SK-N-SH (cell line): Measurements from ENCODE around the gene SAMD5. TPM values are rescaled to one million over a fixed set of nuclear protein-coding genes. Genes with fewer than 3 reads are reported as not detected.

ENCODE experiments used
- CTCF ChIA-PET: fragments of 300-600, 350-600 bp; formaldehyde crosslinking; extraction: SDS; loops from one replicate; lab custom pipeline; 2021; lab: Yijun Ruan, JAX
- POLR2A ChIA-PET: fragments of 350-600 bp; sonication (Branson Sonifier 250); formaldehyde crosslinking; extraction: SDS; loops from one replicate; lab custom pipeline; 2020; ENCODE audit warnings: antibody characterized with exemption, inconsistent platforms; lab: Yijun Ruan, JAX
- DNase-seq: peaks from one replicate; pipeline ENCODE4 v3.0.0; 2012
- H2AFZ ChIP-seq: fragments of 200-600 bp; sonication (generic); 2 replicates; pipeline ENCODE4 v1.8.1; 2016; ENCODE audit warnings: antibody characterized with exemption, mild to moderate bottlenecking, low read depth
- H3F3A ChIP-seq: fragments of 200-600 bp; sonication (generic); replicated peaks from 2 replicates; pipeline ENCODE3; 2016; ENCODE audit warnings: antibody characterized with exemption, mild to moderate bottlenecking; ENCODE audit not compliant: insufficient read depth
- H3K27ac ChIP-seq, 2 experiments: fragments of 200-500 bp in 1 of 2; fragments of 200-600 bp in 1 of 2; sonication (Bioruptor generic) in 1 of 2; sonication (generic), shearing (Covaris generic) in 1 of 2; 2 replicates each; pipeline versions ENCODE4 v1.5.1 to v1.6.1; 2014 to 2016; ENCODE audit warnings: low read depth in 2 of 2, inconsistent platforms in 1 of 2, low read length in 1 of 2, mild to moderate bottlenecking in 1 of 2, mixed read lengths in 1 of 2
- H3K27me3 ChIP-seq: fragments of 200-600 bp; sonication (generic), shearing (Covaris generic); 2 replicates; pipeline ENCODE4 v1.6.1; 2016; ENCODE audit warnings: mixed run types; ENCODE audit not compliant: insufficient read depth
- H3K36me3 ChIP-seq, 2 experiments: fragments of 200-500 bp in 1 of 2; fragments of 200-600 bp in 1 of 2; sonication (Bioruptor generic) in 1 of 2; sonication (generic) in 1 of 2; replicated peaks in 1 of 2; 2 replicates each; pipeline versions ENCODE3 to v1.5.1; 2014 to 2016; ENCODE audit warnings: low read length in 1 of 2, mild to moderate bottlenecking in 1 of 2; ENCODE audit not compliant: insufficient read depth in 2 of 2, control insufficient read depth in 1 of 2
- H3K4me1 ChIP-seq, 2 experiments: fragments of 200-500 bp in 1 of 2; fragments of 200-600 bp in 1 of 2; sonication (Bioruptor generic) in 1 of 2; sonication (generic), shearing (Covaris generic) in 1 of 2; 2 replicates each; pipeline versions ENCODE4 v1.5.1 to v1.6.1; 2014 to 2016; ENCODE audit warnings: low read depth in 1 of 2, low read length in 1 of 2, mixed run types in 1 of 2; ENCODE audit not compliant: insufficient read depth in 2 of 2, control insufficient read depth in 1 of 2
- H3K4me2 ChIP-seq: fragments of 200-600 bp; sonication (generic), shearing (Covaris generic); 2 replicates; pipeline ENCODE4 v1.6.1; 2017; ENCODE audit warnings: mixed run types
- H3K4me3 ChIP-seq, 2 experiments: fragments of 200-500 bp in 1 of 2; fragments of 200-600 bp in 1 of 2; sonication (Bioruptor generic) in 1 of 2; sonication (generic), shearing (Covaris generic) in 1 of 2; 2 replicates each; pipeline versions ENCODE4 v1.5.1 to v1.8.1; 2014 to 2016; ENCODE audit warnings: low read depth in 2 of 2, inconsistent platforms in 1 of 2, low read length in 1 of 2, mild to moderate bottlenecking in 1 of 2, mixed read lengths in 1 of 2, moderate library complexity in 1 of 2
- H3K79me2 ChIP-seq: fragments of 200-600 bp; sonication (generic); 2 replicates; pipeline ENCODE4 v1.8.1; 2017; ENCODE audit warnings: mild to moderate bottlenecking; ENCODE audit not compliant: insufficient read depth
- H3K9ac ChIP-seq: fragments of 200-600 bp; sonication (generic); 2 replicates; pipeline ENCODE4 v1.6.1; 2017; ENCODE audit warnings: mixed run types
- H3K9me2 ChIP-seq: fragments of 200-600 bp; sonication (generic); 2 replicates; pipeline ENCODE4 v1.6.1; 2017; ENCODE audit warnings: mixed run types
- H3K9me3 ChIP-seq: fragments of 200-600 bp; sonication (generic); 2 replicates; pipeline ENCODE4 v1.6.1; 2017; ENCODE audit warnings: mixed run types, mild to moderate bottlenecking, moderate library complexity
- H4K20me1 ChIP-seq: fragments of 200-600 bp; sonication (generic); 2 replicates; pipeline ENCODE4 v1.6.1; 2017; ENCODE audit warnings: mild to moderate bottlenecking, mixed run types; ENCODE audit not compliant: insufficient read depth
- ELF1 ChIP-seq: IDR thresholded peaks from 2 replicates; pipeline ENCODE4 v1.4.0; 2012
- EZH2phosphoT487 ChIP-seq: fragments of 200-600 bp; sonication (generic); IDR thresholded peaks from 2 replicates; pipeline ENCODE4 v1.6.1; 2017; ENCODE audit warnings: low read depth, mixed run types, mild to moderate bottlenecking, antibody characterized with exemption, moderate library complexity, borderline replicate concordance
- FOXJ3 ChIP-seq: sonication (generic); formaldehyde crosslinking; IDR thresholded peaks from 2 replicates; pipeline ENCODE4 v1.5.1; 2020; ENCODE audit warnings: mild to moderate bottlenecking, missing genetic modification reagents
- GABPA ChIP-seq: IDR thresholded peaks from 2 replicates; pipeline ENCODE4 v1.4.0; 2012; ENCODE audit warnings: low read depth, mild to moderate bottlenecking
- GATA2 ChIP-seq: sonication (generic); formaldehyde crosslinking; IDR thresholded peaks from 2 replicates; pipeline ENCODE4 v1.5.0; 2020; ENCODE audit warnings: mild to moderate bottlenecking, missing genetic modification reagents
- JUND ChIP-seq: IDR thresholded peaks from 2 replicates; pipeline ENCODE4 v1.4.0; 2012
- NFIC ChIP-seq: IDR thresholded peaks from 2 replicates; pipeline ENCODE4 v1.4.0; 2012; ENCODE audit warnings: borderline replicate concordance
- SIN3A ChIP-seq: IDR thresholded peaks from 2 replicates; pipeline ENCODE4 v1.6.1; 2012; ENCODE audit warnings: low read depth, mild to moderate bottlenecking, low read length, moderate library complexity, borderline replicate concordance
- SMC3 ChIP-seq: IDR thresholded peaks from 2 replicates; pipeline ENCODE4 v1.6.1; 2012; ENCODE audit warnings: low read depth, low read length, improper control_type of control experiment
- TEAD4 ChIP-seq: IDR thresholded peaks from 2 replicates; pipeline ENCODE4 v1.4.0; 2012; ENCODE audit warnings: mild to moderate bottlenecking, borderline replicate concordance; ENCODE audit not compliant: insufficient read depth
- YY1 ChIP-seq: IDR thresholded peaks from 2 replicates; pipeline ENCODE4 v1.4.0; 2012; ENCODE audit warnings: low read depth, mild to moderate bottlenecking
- WGBS: methylation state at CpG from one replicate; pipeline ENCODE4 v1.1.6; 2017; ENCODE audit warnings: low lambda C conversion rate; 5-methylcytosine and 5-hydroxymethylcytosine counted together
- polyA plus RNA-seq, 3 experiments: library from polyadenylated mRNA; depleted of rRNA; stranded (reverse); fragments of >200 nt; gene quantifications; 2 replicates each; pipeline ENCODE4 v1.2.3, GENCODE V29; 2012
- TF ChIP-seq, protein P1 (sequence below): IDR thresholded peaks from 2 replicates; pipeline ENCODE4 v1.4.0; 2012; ENCODE audit warnings: low read depth, borderline replicate concordance
- TF ChIP-seq, protein P2 (sequence below): IDR thresholded peaks from 2 replicates; pipeline ENCODE4; 2012

SAMD5 gene
- polyA plus RNA-seq, 1 of the 3 experiments (the other 2 are of a cell fraction), result not detected

DNA sequence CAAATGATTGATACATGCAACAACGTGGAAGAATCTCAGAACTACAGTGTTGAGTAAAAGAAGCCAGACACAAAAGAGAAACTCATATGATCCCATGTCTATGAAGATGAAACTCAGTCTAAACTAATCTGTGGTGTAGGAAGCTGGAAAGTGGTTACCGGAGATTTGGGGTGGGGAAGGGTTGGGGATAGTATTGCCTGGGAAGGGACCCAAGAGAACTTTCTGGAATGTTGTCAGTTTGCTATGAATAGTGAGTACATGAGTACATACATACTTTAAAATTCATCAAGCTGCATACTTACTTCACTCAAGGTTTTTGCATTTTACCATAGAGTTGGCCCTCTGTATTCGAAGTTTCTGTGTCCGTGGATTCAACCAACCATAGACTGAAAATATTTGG, 106.0 kb downstream of the SAMD5 start:
- H3K9me3 ChIP-seq, result no peaks in the 10 kb centered on the region
- no peaks in the 10 kb centered on the region for H4K20me1 ChIP-seq
- no peaks in the 10 kb centered on the region for H3K4me1 ChIP-seq
- H3K27ac ChIP-seq, result no peak overlapping the region
- H3K4me3 ChIP-seq, result no peak overlapping the region
- no peak overlapping the region for H3K4me2 ChIP-seq
- POLR2A ChIA-PET, result no interaction called here
- WGBS, result 19% methylated on average over 4 of the region's 4 CpGs
- H3K27me3 ChIP-seq, result no peaks in the 10 kb centered on the region
- H3F3A ChIP-seq, result no peaks in the 10 kb centered on the region
- H3K9me2 ChIP-seq, result no peaks in the 10 kb centered on the region
- no peak overlapping the region for H3K9ac ChIP-seq
- DNase-seq, result no peak
- no peaks in the 10 kb centered on the region for H3K36me3 ChIP-seq
- TF ChIP-seq GABPA (no peak), TEAD4 (no peak), FOXJ3 (CRISPR knock-in tag) (no peak), GATA2 (no peak), JUND (no peak), SIN3A (no peak), EZH2phosphoT487 (no peak), NFIC (no peak), SMC3 (no peak), ELF1 (no peak), YY1 (no peak)
- TF ChIP-seq, protein P1, sequence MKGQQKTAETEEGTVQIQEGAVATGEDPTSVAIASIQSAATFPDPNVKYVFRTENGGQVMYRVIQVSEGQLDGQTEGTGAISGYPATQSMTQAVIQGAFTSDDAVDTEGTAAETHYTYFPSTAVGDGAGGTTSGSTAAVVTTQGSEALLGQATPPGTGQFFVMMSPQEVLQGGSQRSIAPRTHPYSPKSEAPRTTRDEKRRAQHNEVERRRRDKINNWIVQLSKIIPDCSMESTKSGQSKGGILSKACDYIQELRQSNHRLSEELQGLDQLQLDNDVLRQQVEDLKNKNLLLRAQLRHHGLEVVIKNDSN, result no peak
- TF ChIP-seq, all 33 proteins: peak for 0
- H3K79me2 ChIP-seq, result no peaks in the 10 kb centered on the region
- H2AFZ ChIP-seq, result no peak overlapping the region
- CTCF ChIA-PET, result interaction anchor here (1.2 kb wide), 1 partner anchor 20 kb away, joined by 3 read pairs; no protein-coding TSS in a partner anchor

DNA sequence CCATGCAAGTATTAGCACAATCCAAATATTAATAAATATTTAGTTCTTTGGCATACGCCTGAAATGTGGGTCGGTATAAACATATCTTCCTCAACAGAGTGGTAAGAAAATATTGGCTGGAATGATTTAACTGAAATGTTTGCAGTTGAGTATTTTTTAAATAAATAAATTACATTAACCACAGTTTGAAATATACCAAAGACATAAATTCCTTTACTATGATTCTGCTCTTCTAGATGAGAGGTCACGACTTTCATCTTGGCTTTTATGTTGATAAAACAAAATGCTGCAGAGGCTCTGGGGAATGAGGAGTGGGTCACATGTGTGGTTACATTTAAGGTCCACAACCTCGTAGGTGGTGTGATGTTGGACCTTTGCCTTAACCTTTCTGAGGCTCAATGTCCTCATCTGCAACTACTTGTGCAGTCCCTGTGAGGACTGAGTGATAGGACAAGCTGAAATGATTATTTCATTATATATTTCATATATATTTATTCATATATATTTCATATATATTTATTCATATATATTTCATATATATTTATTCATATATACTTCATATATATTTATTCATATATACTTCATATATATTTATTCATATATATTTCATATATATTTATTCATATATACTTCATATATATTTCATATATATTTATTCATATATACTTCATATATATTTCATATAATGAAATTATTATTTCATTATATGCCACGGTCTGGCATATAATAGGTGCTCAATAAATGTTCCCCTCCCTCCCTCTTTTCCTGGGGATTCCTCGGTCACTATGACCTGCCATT, 107.4 kb downstream of the SAMD5 start:
- POLR2A ChIA-PET, result no interaction called here
- H3K4me2 ChIP-seq, result no peak overlapping the region
- no peak overlapping the region for H2AFZ ChIP-seq
- CTCF ChIA-PET, result no interaction called here
- no peak overlapping the region for H3K9ac ChIP-seq
- no peaks in the 10 kb centered on the region for H3K9me3 ChIP-seq
- H3K36me3 ChIP-seq, result no peaks in the 10 kb centered on the region
- WGBS, result 9% methylated on average over 6 of the region's 6 CpGs
- H3K9me2 ChIP-seq, result no peaks in the 10 kb centered on the region
- no peaks in the 10 kb centered on the region for H3K79me2 ChIP-seq
- H3K27me3 ChIP-seq, result no peaks in the 10 kb centered on the region
- no peaks in the 10 kb centered on the region for H4K20me1 ChIP-seq
- no peak for DNase-seq
- no peaks in the 10 kb centered on the region for H3F3A ChIP-seq
- no peaks in the 10 kb centered on the region for H3K4me1 ChIP-seq
- no peak overlapping the region for H3K4me3 ChIP-seq
- H3K27ac ChIP-seq, result no peak overlapping the region
- TF ChIP-seq, protein P2, sequence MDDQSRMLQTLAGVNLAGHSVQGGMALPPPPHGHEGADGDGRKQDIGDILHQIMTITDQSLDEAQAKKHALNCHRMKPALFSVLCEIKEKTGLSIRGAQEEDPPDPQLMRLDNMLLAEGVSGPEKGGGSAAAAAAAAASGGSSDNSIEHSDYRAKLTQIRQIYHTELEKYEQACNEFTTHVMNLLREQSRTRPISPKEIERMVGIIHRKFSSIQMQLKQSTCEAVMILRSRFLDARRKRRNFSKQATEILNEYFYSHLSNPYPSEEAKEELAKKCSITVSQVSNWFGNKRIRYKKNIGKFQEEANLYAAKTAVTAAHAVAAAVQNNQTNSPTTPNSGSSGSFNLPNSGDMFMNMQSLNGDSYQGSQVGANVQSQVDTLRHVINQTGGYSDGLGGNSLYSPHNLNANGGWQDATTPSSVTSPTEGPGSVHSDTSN, result no peak
- TF ChIP-seq JUND, result no peak
